Panc1 (cell line): Measurements from ENCODE around the gene ALG12. TPM values are rescaled to one million over a fixed set of nuclear protein-coding genes. Genes with fewer than 3 reads are reported as not detected.

Experiments used
- ATAC-seq: fragments of 200-7000 bp; cut with Tn5 transposase; 2 replicates; pipeline ENCODE4 v1.9.1; 2020; ENCODE audit warnings: mild to moderate bottlenecking, moderate library complexity
- BruUV-seq: library from RNA; stranded (reverse); fragments of 400-500 nt; replicated peaks from 2 replicates; lab custom pipeline; 2021; lab: Mats Ljungman, UMichigan
- CTCF ChIA-PET: fragments of 300-600 bp; sonication (Branson Sonifier 250); formaldehyde crosslinking; loops from one replicate; lab custom pipeline; 2022; ENCODE audit warnings: antibody characterized with exemption; lab: Charles Lee
- POLR2A ChIA-PET: fragments of 300-600 bp; sonication (Branson Sonifier 250); formaldehyde crosslinking; loops from one replicate; lab custom pipeline; 2022; ENCODE audit warnings: antibody characterized with exemption; lab: Charles Lee
- DNase-seq: peaks from one replicate; pipeline ENCODE4 v3.0.0-alpha.2; 2010; ENCODE audit warnings: low read depth, low spot score
- H3K27ac ChIP-seq: 2 replicates; pipeline ENCODE4 v1.5.1; 2011; ENCODE audit warnings: mild to moderate bottlenecking, low read length, inconsistent platforms
- H3K27me3 ChIP-seq: fragments of 200-500 bp; sonication (Bioruptor generic); 2 replicates; pipeline ENCODE4 v1.6.0; 2014; ENCODE audit warnings: low read length, inconsistent platforms; ENCODE audit not compliant: control insufficient read depth, insufficient read depth
- H3K36me3 ChIP-seq: fragments of 200-500 bp; sonication (Bioruptor generic); 2 replicates; pipeline ENCODE4 v1.5.1; 2014; ENCODE audit warnings: inconsistent platforms, mild to moderate bottlenecking, low read length, moderate library complexity; ENCODE audit not compliant: control insufficient read depth, insufficient read depth
- H3K4me1 ChIP-seq: 2 replicates; pipeline ENCODE4 v1.5.1; 2011; ENCODE audit warnings: inconsistent platforms, mild to moderate bottlenecking, low read length, moderate library complexity; ENCODE audit not compliant: control insufficient read depth, insufficient read depth
- H3K4me3 ChIP-seq, 2 experiments: 2 replicates each; pipeline ENCODE4 v1.5.1; 2011 to 2012; ENCODE audit warnings: low read depth in 2 of 2, low read length in 2 of 2, mild to moderate bottlenecking in 2 of 2, inconsistent platforms in 1 of 2, moderate library complexity in 1 of 2
- H3K9me3 ChIP-seq: fragments of 200-500 bp; sonication (Bioruptor generic); 2 replicates; pipeline ENCODE4 v1.5.1; 2014; ENCODE audit warnings: low read depth, mild to moderate bottlenecking, inconsistent platforms, low read length, moderate library complexity; ENCODE audit not compliant: control insufficient read depth, insufficient read depth
- CTCF ChIP-seq: fragments of 450-650 bp; IDR thresholded peaks from 2 replicates; pipeline ENCODE4 v1.5.1; 2017; ENCODE audit warnings: mild to moderate bottlenecking
- POLR2AphosphoS5 ChIP-seq: IDR thresholded peaks from 2 replicates; pipeline ENCODE4 v1.6.1; 2012; ENCODE audit warnings: mild to moderate bottlenecking, low read depth, low read length, moderate library complexity
- SIN3A ChIP-seq: IDR thresholded peaks from 2 replicates; pipeline ENCODE4 v1.6.1; 2012; ENCODE audit warnings: low read depth, mild to moderate bottlenecking, low read length, moderate library complexity, borderline replicate concordance; ENCODE audit not compliant: insufficient read depth
- TCF7L2 ChIP-seq: IDR thresholded peaks from 2 replicates; pipeline ENCODE4 v1.6.1; 2011; ENCODE audit warnings: mild to moderate bottlenecking, low read depth, low read length, inconsistent platforms
- in situ Hi-C: cut with HindIII; loops from 2 replicates; pipeline ENCODE4 v1.10.0; 2016; ENCODE audit warnings: low sequenced_read_pairs, low pct_unique_long_range_greater_than_20kb
- intact Hi-C: fragments of 100-400 bp; cut with micrococcal nuclease; formaldehyde crosslinking; loops from one replicate; pipeline ENCODE4 v1.10.0; 2022; ENCODE audit not compliant: unreplicated experiment
- total RNA-seq: library from RNA; stranded (reverse); gene quantifications from one replicate; pipeline ENCODE4 v1.2.1, GENCODE V29; 2021; ENCODE audit not compliant: unreplicated experiment
- TF ChIP-seq, protein P1 (sequence below), 2 experiments: IDR thresholded peaks; 2 replicates each; pipeline ENCODE4 v1.6.1; 2011 to 2012; ENCODE audit warnings: low read depth in 2 of 2, control low read depth in 1 of 2, low read length in 1 of 2, mild to moderate bottlenecking in 1 of 2, moderate library complexity in 1 of 2; ENCODE audit not compliant: insufficient read depth in 1 of 2

The ALG12 gene
- total RNA-seq, 1 experiment from 2014 or later: 23.4 TPM

GRCh38 chr22:49903322-49904039, 14.8 kb downstream of the ALG12 start:
- in situ Hi-C loops: no loop called here
- ChIA-PET CTCF (no interaction called here), POLR2A (no interaction called here)
- BruUV-seq: no TSS peak
- Histone ChIP-seq H3K4me3 (no peak overlapping the region), H3K36me3 (no peaks in the 10 kb centered on the region), H3K4me1 (no peaks in the 10 kb centered on the region), H3K27ac (no peak overlapping the region), H3K9me3 (no peaks in the 10 kb centered on the region), H3K27me3 (no peaks in the 10 kb centered on the region)
- TF ChIP-seq, protein P1, sequence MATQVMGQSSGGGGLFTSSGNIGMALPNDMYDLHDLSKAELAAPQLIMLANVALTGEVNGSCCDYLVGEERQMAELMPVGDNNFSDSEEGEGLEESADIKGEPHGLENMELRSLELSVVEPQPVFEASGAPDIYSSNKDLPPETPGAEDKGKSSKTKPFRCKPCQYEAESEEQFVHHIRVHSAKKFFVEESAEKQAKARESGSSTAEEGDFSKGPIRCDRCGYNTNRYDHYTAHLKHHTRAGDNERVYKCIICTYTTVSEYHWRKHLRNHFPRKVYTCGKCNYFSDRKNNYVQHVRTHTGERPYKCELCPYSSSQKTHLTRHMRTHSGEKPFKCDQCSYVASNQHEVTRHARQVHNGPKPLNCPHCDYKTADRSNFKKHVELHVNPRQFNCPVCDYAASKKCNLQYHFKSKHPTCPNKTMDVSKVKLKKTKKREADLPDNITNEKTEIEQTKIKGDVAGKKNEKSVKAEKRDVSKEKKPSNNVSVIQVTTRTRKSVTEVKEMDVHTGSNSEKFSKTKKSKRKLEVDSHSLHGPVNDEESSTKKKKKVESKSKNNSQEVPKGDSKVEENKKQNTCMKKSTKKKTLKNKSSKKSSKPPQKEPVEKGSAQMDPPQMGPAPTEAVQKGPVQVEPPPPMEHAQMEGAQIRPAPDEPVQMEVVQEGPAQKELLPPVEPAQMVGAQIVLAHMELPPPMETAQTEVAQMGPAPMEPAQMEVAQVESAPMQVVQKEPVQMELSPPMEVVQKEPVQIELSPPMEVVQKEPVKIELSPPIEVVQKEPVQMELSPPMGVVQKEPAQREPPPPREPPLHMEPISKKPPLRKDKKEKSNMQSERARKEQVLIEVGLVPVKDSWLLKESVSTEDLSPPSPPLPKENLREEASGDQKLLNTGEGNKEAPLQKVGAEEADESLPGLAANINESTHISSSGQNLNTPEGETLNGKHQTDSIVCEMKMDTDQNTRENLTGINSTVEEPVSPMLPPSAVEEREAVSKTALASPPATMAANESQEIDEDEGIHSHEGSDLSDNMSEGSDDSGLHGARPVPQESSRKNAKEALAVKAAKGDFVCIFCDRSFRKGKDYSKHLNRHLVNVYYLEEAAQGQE (IDR thresholded peaks at IDR 0.05; ENCODE audit: insufficient read depth in 1 of 2, low read depth in 2 of 2, low read length in 1 of 2): no peak
- TF ChIP-seq POLR2AphosphoS5: no peak
- TF ChIP-seq CTCF: no peak
- no peak for TF ChIP-seq TCF7L2
- no peak for TF ChIP-seq SIN3A
- intact Hi-C loops: no loop called here
- no peak for ATAC-seq
- no peak for DNase-seq

- intact Hi-C loops (no loop called here), in situ Hi-C loops (no loop called here)
- POLR2A ChIA-PET: no interaction called here
- no TSS peak for BruUV-seq
- Histone ChIP-seq H3K4me3 (no peak overlapping the region), H3K9me3 (no peaks in the 10 kb centered on the region), H3K27ac (no peak overlapping the region), H3K36me3 (no peaks in the 10 kb centered on the region), H3K4me1 (no peaks in the 10 kb centered on the region), H3K27me3 (no peaks in the 10 kb centered on the region)
- TF ChIP-seq SIN3A (no peak), TCF7L2 (no peak), CTCF (no peak), POLR2AphosphoS5 (no peak)
- TF ChIP-seq, protein P1 (IDR thresholded peaks at IDR 0.05; ENCODE audit: insufficient read depth in 1 of 2, low read depth in 2 of 2, low read length in 1 of 2): no peak
- CTCF ChIA-PET: no interaction called here
- DNase-seq (no peak), ATAC-seq (no peak)
Observed at GRCh38 chr22:49901457-49901856, 16.8 kb downstream of the ALG12 start.
